IPS-15b (cell line): ENCODE data around the gene WDR47.
A peak's percentile ranks its signal among the peaks of the same experiment; 100 is the strongest.
"Not testable (repeated sequence)": the region's sequence is repeated elsewhere in the genome, so short reads cannot be mapped to it uniquely, and the experiment has no call there.

ENCODE experiments used
- H3K27me3 ChIP-seq: one replicate; pipeline ENCODE4 v1.6.1; 2013; ENCODE audit warnings: low read length; ENCODE audit not compliant: control insufficient read depth, insufficient read depth
- H3K36me3 ChIP-seq: one replicate; pipeline ENCODE4 v1.6.1; 2013; ENCODE audit warnings: low read length; ENCODE audit not compliant: control insufficient read depth, insufficient read depth
- H3K4me1 ChIP-seq: one replicate; pipeline ENCODE4 v1.6.1; 2013; ENCODE audit warnings: mild to moderate bottlenecking, low read length; ENCODE audit not compliant: control insufficient read depth, insufficient read depth
- H3K4me3 ChIP-seq: one replicate; pipeline ENCODE4 v1.5.1; 2013; ENCODE audit warnings: low read depth, low read length
- H3K9ac ChIP-seq: one replicate; pipeline ENCODE4 v1.6.1; 2013; ENCODE audit warnings: low read depth, mild to moderate bottlenecking, low read length
- H3K9me3 ChIP-seq: one replicate; pipeline ENCODE4 v1.6.1; 2013; ENCODE audit warnings: mild to moderate bottlenecking, low read length; ENCODE audit not compliant: control insufficient read depth, insufficient read depth

Gene WDR47

DNA sequence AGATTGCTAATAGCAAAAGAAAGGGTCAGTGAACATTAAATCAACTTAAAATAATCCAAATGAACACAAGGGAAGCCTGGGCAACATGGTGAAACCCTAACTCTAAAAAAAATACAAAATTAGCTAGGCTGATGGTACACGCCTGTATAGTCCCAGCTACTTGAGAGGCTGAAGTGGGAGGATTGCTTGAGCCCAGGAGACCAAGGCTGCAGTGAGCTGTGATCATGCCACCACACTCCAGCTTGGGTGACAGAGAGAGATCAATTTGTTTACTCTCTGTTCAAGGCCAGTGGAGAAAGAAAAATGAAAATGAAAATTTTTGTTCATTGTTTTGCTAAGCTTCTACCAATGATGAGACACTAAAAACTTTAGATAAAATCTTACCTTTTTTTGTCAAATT is 24.8 kb downstream of the WDR47 start:
- H3K4me1 ChIP-seq, result no peaks in the 10 kb centered on the region
- no peak overlapping the region for H3K9ac ChIP-seq
- no peaks in the 10 kb centered on the region for H3K36me3 ChIP-seq
- no peak overlapping the region for H3K4me3 ChIP-seq
- no peaks in the 10 kb centered on the region for H3K27me3 ChIP-seq
- H3K9me3 ChIP-seq, result no peaks in the 10 kb centered on the region

DNA sequence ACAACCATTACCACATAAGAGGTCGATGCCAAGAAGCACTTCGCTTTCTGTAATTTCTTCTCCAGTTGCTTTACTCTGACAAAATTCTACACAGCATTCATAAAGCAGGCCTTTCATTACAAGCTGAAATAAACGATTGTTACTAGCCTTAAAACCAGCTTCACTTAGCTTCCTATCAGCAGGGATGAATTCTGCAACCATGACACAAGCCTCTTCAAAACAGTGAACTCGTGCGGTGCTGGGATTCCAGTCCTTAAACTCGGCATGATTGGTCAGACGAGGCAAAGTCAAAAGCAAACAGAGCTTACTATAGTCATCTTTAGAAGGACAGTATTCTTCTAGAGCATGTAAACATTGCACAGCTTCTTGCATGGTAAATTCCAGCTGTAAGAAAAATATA is 30.6 kb downstream of the WDR47 start:
- Histone ChIP-seq H3K9ac (no peak overlapping the region), H3K27me3 (no peaks in the 10 kb centered on the region), H3K4me3 (no peak overlapping the region), H3K9me3 (no peaks in the 10 kb centered on the region), H3K36me3 (no peaks in the 10 kb centered on the region), H3K4me1 (no peaks in the 10 kb centered on the region)

DNA sequence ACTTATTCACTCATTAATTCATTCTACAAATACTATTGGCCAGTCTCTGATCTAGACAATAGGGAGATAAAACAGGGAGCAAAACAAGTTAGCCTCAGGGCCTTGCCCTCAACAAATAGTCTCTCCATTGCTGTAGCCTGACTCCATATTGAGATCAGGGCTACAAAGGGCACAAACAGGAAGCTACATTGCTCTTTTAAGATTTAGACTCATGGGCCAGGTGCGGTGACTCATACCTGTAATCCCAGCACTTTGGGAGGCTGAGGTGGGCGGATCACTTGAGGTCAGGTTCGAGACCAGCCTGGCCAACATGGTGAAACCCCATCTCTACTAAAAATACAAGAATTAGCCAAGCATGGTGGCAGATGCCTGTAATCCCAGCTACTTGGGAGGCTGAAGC is 45.3 kb downstream of the WDR47 start:
- not testable (repeated sequence) for H3K36me3 ChIP-seq, H3K9me3 ChIP-seq, H3K9ac ChIP-seq, H3K4me3 ChIP-seq, H3K27me3 ChIP-seq, H3K4me1 ChIP-seq

DNA sequence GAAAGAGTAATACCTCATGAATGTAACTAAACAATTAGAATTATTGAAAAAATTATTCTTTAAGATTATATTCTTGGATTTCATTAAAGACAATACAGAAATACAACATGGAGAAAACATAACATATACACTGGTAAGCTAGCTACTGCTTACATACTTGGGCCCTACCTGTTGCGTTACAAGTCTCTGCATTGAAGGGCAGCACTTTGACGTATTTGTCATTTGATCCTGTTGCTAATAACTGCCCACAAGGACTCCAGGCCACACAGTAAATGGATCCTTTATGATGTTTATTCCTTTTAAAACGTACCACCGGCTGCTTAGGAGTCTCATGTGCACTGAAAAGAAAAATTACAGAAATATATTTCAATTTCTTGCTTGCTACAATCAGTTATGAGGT is 58.8 kb downstream of the WDR47 start:
- no peaks in the 10 kb centered on the region for H3K9me3 ChIP-seq
- H3K27me3 ChIP-seq, result no peaks in the 10 kb centered on the region
- no peak overlapping the region for H3K9ac ChIP-seq
- no peaks in the 10 kb centered on the region for H3K4me1 ChIP-seq
- no peak overlapping the region for H3K4me3 ChIP-seq
- peaks cover 6% of the 10 kb centered on the region for H3K36me3 ChIP-seq

DNA sequence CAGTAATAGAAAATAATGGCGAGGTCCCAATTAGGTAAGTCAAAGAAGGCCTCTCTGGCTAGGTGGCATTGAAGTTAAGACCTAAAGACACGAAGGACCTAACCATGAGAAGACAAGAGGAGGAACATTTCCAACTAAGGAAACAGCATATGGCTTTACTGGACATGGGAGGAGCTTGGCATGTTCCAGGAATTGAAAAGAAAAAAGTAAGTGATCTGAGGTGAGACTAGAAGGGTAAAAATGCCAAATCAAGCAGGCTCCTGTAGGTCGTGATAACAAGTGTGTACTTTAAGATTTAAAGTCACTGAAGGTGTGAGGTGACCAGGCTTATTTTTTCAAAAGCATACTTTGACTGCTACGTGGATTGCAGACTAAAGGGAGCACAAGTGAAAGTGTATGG is 65.2 kb downstream of the WDR47 start:
- Histone ChIP-seq H3K9ac (no peak overlapping the region), H3K9me3 (no peaks in the 10 kb centered on the region), H3K27me3 (no peaks in the 10 kb centered on the region), H3K36me3 (peaks cover 9% of the 10 kb centered on the region), H3K4me3 (no peak overlapping the region), H3K4me1 (no peaks in the 10 kb centered on the region)

DNA sequence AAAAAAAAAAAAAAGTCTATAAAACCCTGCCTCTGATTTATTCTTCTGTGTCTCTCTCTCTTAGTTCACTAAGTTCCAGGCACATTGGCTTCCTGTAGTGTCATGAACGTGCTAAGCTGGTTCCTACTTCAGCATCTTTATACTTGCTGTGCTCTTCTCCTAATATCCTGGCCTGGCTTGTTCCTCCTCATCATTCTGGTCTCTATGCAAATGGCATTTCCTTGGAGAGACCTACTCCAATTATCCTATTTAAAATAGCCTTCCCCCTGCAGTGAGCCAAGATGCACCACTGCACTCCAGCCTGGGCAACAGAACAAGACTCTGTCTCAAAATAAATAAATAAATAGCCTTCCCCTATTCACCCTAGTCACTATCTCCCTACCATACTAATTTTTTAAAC is 69.0 kb downstream of the WDR47 start:
- no peaks in the 10 kb centered on the region for H3K4me1 ChIP-seq
- no peaks in the 10 kb centered on the region for H3K9me3 ChIP-seq
- H3K36me3 ChIP-seq, result peaks cover 2% of the 10 kb centered on the region
- H3K4me3 ChIP-seq, result no peak overlapping the region
- H3K9ac ChIP-seq, result no peak overlapping the region
- H3K27me3 ChIP-seq, result no peaks in the 10 kb centered on the region

DNA sequence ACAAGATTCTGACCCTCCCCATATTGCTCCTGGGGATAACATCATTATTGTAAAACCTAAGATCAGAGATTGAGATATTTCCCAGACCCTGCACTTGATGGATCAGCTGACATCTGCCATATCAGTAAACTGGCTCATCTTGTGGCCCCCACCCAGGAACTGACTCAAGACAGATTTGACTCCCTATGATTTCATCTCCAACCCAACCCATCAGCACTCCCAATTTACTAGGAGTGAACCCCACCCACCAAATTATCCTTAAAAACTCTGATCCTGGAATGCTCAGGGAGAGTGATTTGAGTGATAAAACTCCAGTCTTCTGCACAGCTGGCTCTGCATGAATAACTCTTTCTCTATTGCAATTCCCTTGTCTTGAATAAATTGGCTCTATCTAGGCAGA is 72.6 kb downstream of the WDR47 start:
- Histone ChIP-seq H3K36me3 (peaks cover 2% of the 10 kb centered on the region), H3K4me1 (no peaks in the 10 kb centered on the region), H3K27me3 (no peaks in the 10 kb centered on the region), H3K9me3 (no peaks in the 10 kb centered on the region), H3K4me3 (no peak overlapping the region), H3K9ac (no peak overlapping the region)

DNA sequence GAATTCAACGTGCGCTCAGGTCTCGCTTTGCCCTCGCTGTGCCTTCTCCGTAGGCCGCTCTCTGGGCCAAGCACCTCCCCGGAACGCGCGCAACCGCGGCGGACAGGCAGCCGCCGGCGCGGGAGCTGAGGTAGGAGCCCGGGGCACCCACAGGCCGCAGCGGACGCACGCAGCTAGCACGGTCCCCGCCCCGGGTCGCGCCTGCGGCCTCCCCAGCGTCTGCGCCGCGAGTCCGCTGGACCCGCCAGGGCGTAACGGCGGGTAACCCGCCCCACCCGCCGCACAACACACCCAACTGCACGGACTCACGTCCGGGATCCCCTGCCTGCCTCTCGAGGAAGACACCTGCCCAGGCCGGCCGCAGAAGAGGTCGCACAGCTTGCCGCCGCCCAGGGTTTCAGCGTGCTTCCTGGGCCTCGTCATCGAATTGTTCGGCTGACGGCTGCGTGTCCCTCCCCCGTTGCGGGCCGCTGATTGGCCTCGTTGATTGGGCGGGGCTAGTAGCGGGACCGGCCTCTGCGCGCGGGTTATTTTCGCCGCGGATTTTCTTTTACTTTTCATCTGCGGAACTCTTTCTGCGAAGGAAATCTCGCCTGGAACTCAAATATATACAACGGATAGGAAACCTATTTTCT is 78.7 kb downstream of the WDR47 start, which contains the start of gene CLCC1:
TSS of gene CLCC1 (minus strand) at position 433 of the 635 bp plus-strand sequence. CDS start 13,047 bp downstream, outside the sequence.
- Histone ChIP-seq H3K27me3 (no peaks in the 10 kb centered on the region), H3K9me3 (no peaks in the 10 kb centered on the region), H3K4me1 (peaks cover 5% of the 10 kb centered on the region), H3K9ac (peak within 1 kb of the TSS; percentile 62), H3K36me3 (no peaks in the 10 kb centered on the region), H3K4me3 (peak within 1 kb of the TSS; percentile 83)

DNA sequence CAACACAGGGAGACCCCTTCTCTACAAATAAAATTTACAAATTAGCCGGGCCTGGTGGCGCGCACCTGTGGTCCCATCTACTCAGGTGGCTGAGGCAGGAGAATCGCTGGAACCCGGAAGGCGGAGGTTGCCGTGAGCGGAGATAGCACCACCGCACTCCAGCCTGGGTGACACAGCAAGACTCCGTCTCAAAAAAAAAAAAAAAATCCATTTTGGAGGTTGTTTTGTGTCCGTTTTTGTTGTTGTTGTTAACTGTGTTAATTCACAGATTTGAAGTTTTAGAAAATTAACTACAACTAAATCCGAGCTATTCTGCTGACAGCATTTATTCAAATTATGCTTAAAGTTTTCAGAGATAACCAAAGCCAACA is 79.2 kb downstream of the WDR47 start:
- Histone ChIP-seq H3K9ac (peak overlapping the region; percentile 62), H3K27me3 (no peaks in the 10 kb centered on the region), H3K36me3 (no peaks in the 10 kb centered on the region), H3K4me3 (peak overlapping the region; percentile 83), H3K9me3 (no peaks in the 10 kb centered on the region), H3K4me1 (peaks cover 5% of the 10 kb centered on the region)

DNA sequence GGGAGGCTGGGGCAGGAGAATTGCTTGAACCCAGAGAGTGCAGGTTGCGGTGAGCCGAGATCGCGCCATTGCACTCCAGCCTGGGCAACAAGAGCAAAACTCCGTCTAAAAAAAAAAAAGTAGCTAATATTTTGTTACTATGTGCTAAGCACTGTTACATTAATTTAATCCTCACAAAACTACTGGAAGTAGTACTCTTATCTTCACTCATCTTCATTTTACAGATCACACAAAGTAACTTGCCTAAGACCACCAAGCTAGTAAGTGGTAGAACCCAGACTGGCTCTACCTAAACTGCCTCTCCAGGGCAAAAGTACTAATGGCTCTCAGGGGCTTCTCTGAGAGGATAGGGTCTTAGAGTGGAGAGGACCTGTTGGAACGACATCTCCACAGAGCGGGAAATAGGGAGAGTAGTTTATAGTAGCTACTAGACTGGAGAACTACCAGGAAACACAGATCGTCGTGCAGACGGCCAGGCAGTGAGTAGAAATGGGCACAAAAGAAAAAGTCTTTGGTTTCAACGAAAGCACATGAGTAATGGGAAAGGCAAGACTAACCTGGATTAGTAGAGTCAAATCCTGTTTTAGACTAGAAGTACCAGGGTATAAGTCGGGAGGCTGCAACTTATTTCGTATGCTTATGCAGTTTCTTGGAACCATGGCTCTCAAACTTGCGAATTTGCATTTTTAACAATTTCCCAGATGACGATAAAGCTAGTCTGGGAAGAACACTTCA is 80.0 kb downstream of the WDR47 start:
- no peaks in the 10 kb centered on the region for H3K9me3 ChIP-seq
- peaks cover 5% of the 10 kb centered on the region for H3K4me1 ChIP-seq
- no peaks in the 10 kb centered on the region for H3K27me3 ChIP-seq
- H3K4me3 ChIP-seq, result peak overlapping the region; percentile 83
- H3K9ac ChIP-seq, result peak overlapping the region; percentile 57
- H3K36me3 ChIP-seq, result no peaks in the 10 kb centered on the region

DNA sequence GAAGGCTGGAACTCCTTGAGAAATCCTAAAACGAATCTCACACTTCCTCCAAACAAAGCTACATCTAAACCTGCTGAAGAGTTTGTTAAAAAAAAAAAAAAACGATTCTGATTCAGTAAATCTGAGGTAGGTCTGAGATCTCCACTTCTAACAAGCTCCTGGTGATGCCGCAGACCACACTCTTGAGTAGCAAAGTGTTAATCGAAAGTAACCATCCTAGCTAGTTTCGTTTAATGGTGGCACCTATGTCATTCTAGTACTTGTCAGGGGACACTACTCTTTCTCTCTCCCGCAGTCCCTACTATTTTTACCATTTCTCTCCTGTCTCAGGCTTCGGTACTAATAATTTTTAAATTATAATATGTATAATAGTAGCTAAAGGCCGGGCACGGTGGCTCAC is 80.7 kb downstream of the WDR47 start:
- Histone ChIP-seq H3K36me3 (no peaks in the 10 kb centered on the region), H3K27me3 (no peaks in the 10 kb centered on the region), H3K9me3 (no peaks in the 10 kb centered on the region), H3K4me3 (no peak overlapping the region), H3K4me1 (peaks cover 5% of the 10 kb centered on the region), H3K9ac (no peak overlapping the region)

DNA sequence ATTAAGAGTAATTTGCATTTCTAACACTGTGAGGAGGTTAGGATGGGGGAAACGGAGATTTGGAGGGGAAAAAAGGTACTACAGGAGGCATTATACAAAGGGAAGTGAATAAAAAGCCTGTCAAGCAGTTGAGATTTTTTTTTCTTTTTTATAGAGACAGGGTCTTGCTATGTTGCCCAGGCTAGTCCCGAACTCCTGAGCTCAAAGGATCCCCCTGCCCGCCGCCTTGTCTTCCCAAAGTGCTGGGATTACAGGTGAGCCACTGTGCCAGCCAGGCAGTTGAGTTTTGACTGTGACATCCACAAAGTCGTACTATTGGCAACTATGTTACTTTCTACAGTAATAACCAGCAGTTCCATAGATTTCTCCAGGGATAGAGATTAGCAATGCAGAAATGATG is 81.2 kb downstream of the WDR47 start:
- Histone ChIP-seq H3K4me1 (peaks cover 5% of the 10 kb centered on the region), H3K9me3 (no peaks in the 10 kb centered on the region), H3K36me3 (no peaks in the 10 kb centered on the region), H3K9ac (no peak overlapping the region), H3K4me3 (no peak overlapping the region), H3K27me3 (no peaks in the 10 kb centered on the region)
